GM19438 (cell line): ENCODE measurements around the gene FOLH1.
"Not testable (repeated sequence)": the region's sequence is repeated elsewhere in the genome, so short reads cannot be mapped to it uniquely, and the experiment has no call there.

Source experiments
- ATAC-seq: cut with Tn5 transposase; IDR thresholded peaks from one replicate; pipeline ENCODE4 v1.9.1; 2021; ENCODE audit warnings: low read depth; ENCODE audit not compliant: unreplicated experiment

Gene FOLH1

GRCh38 chr11:49184756-49185155 lies 23.6 kb downstream of the FOLH1 start:
- ATAC-seq: not testable (repeated sequence)

GRCh38 chr11:49177936-49178335 lies 30.5 kb downstream of the FOLH1 start:
- ATAC-seq: not testable (repeated sequence)

- not testable (repeated sequence) for ATAC-seq
Measured at GRCh38 chr11:49175378-49175777, 33.0 kb downstream of the FOLH1 start.

GRCh38 chr11:49174691-49175366 lies 33.6 kb downstream of the FOLH1 start:
- not testable (repeated sequence) for ATAC-seq

- ATAC-seq: not testable (repeated sequence)
Measured at GRCh38 chr11:49171613-49172012, 36.8 kb downstream of the FOLH1 start.

- ATAC-seq: not testable (repeated sequence)
Measured at GRCh38 chr11:49169579-49169978, 38.8 kb downstream of the FOLH1 start.

- not testable (repeated sequence) for ATAC-seq
Measured at GRCh38 chr11:49168992-49169391, 39.4 kb downstream of the FOLH1 start.

GRCh38 chr11:49151211-49151610 lies 57.2 kb downstream of the FOLH1 start:
- no peak for ATAC-seq

- not testable (repeated sequence) for ATAC-seq
Measured at GRCh38 chr11:49102356-49102755, 106.0 kb downstream of the FOLH1 start.
